ENCODE measurements around the gene ELMO3.

DNA sequence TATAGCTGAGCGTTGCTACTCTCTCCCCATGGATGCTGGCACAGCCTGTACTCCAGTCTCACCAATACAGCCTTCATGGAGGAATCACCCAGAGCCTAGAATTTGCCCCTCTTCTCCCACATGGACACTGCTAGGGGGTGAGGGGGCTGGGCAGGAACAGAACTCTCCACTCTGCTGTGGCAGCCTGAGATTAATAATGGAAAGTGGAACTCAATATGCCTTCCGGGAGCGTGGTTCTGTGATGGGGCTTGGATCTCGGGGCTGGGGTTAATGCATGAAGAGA lies 51.1 kb downstream of the ELMO3 start:
- TF ChIP-seq, protein P1, sequence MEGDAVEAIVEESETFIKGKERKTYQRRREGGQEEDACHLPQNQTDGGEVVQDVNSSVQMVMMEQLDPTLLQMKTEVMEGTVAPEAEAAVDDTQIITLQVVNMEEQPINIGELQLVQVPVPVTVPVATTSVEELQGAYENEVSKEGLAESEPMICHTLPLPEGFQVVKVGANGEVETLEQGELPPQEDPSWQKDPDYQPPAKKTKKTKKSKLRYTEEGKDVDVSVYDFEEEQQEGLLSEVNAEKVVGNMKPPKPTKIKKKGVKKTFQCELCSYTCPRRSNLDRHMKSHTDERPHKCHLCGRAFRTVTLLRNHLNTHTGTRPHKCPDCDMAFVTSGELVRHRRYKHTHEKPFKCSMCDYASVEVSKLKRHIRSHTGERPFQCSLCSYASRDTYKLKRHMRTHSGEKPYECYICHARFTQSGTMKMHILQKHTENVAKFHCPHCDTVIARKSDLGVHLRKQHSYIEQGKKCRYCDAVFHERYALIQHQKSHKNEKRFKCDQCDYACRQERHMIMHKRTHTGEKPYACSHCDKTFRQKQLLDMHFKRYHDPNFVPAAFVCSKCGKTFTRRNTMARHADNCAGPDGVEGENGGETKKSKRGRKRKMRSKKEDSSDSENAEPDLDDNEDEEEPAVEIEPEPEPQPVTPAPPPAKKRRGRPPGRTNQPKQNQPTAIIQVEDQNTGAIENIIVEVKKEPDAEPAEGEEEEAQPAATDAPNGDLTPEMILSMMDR (IDR thresholded peaks at IDR 0.05), result no peak
- no peak for TF ChIP-seq POLR2A (IDR thresholded peaks at IDR 0.05)
